DMS53 treated with DMSO at 0.1 percent for 48 hours (cell line): Measurements from ENCODE around the gene PARP16.

Experiments used
- DNase-seq: peaks from one replicate; lab custom pipeline; 2025; ENCODE audit not compliant: unreplicated experiment; lab: John Stamatoyannopoulos, UW

The PARP16 gene

GRCh38 chr15:65277015-65277414 is 9.7 kb downstream of the PARP16 start:
- DNase-seq = no peak

DNA sequence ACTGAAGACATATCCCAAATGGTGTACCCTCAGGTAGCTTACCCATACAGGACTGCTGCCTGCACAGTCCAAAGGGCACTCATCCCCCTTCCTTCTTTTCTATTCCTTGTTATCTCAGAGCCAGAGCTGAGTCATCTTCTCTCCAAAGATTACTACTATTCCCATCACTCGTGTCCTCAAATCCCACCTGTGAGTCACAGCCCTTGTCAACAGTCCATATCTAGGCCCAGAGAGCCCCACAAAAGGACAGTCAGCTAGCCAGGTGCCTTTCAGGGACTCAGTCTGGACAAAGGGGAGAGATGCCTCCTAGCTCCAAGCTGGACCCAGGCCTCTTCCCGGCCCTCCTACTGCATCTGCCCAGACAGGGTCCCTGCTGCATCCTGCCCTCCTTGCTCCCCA is 11.0 kb downstream of the PARP16 start:
- DNase-seq = peak; percentile 31

DNA sequence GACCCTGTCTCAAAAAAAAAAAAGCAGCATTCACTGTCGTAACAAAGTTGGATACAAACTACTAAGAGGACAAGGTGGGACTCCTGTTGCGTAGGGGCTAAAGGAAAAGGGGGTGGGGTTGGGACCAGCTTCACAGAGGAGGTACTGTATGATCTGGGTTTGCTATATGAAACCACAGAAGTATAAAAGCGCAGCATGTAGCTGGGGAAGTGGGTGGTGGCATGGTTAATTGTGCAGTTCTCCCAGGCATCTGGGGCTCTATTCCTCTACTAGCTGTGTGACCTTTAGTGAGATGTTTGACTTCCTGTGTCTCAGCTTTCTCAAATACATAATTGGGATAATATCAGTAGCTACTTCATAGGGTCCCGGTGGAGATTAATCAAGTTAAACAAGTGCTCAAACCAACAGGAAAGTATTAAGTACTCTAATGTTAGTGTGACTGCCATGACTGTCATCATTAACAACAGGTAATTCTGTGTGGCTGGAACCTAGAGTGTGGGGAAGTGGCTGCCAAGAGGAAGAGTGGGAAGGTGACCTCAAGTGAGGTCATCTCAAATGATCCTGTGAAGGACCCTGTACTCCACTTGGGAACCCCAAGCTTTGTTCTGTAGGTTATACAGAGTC is 11.5 kb downstream of the PARP16 start:
- no peak for DNase-seq

DNA sequence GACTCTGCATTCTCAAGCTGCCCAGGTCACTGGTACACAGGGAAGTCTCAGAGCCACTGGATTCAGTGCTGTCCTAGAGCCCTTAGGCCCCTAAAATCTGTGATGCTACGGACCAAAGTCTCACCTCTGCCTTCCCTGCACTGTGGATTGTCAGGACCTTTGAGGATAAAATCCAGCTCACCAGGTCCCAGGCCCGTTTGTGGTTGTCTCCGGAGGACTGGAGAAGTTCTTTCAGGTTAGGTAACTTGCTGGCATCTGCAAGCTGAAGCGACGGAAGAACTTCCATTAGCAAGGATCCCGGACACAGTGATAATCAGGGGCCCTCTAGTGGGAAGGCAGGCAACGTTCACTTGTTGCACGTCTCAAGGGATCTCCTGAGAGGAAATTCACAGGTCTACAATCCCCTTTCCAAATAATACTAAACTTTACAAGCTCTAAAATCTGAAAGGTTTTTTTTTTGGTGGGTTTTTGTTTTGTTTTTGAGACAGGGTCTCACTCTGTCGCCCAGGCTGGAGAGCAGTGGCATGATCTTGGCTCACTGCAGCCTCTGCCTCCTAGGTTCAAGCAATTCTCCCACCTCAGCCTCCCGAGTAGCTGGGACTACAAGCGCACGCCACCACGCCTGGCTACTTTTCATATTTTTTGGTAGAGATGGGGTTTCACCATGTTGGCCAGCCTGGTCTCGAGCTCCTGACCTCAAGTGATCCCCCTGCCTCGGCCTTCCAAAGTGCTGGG is 15.7 kb downstream of the PARP16 start:
- DNase-seq = peak; percentile 26

DNA sequence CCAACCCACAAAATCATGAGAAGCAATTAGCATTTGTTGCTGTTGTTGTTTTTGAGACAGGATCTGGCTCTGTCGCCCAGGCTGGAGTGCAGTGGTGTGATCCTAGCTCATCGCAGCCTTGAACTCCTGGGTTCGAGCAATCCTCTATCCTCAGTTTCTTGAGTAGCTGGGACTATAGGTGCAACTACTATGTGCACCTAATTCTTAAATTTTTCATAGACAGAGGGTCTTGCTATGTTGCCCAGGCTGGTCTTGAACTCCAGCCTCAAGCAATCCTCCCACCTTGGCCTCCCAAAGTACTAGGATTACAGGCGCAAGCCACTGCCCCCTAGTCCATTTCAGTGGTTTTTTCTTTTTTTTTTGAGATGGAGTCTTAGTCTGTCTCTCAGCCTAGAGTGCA is 18.3 kb downstream of the PARP16 start:
- no peak for DNase-seq

DNA sequence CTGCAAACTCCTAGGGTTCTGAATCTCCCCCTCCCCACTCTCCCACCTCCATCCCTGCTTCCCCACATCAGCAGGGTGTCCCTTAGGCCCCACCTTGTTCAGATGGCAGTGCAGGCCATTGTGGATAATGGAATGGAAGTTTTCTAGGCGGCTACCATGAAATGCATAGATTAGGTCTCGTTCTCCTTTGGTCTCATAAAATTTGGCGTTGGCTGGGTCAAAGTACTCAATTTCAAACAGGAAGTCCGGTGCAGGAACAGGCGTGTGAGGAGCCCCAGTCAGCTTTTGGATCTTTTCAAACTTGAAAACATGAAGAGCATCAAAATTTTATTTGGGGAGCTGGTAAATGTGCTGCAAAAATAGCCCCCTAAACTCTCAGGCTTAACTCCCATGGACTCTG is 20.2 kb downstream of the PARP16 start:
- DNase-seq = no peak

GRCh38 chr15:65264863-65265430 is 21.7 kb downstream of the PARP16 start:
- DNase-seq = no peak

- DNase-seq = no peak
Measured at GRCh38 chr15:65263313-65263712, 23.4 kb downstream of the PARP16 start.

GRCh38 chr15:65260968-65261367 is 25.7 kb downstream of the PARP16 start:
- DNase-seq = no peak

GRCh38 chr15:65259367-65259797 is 27.3 kb downstream of the PARP16 start:
- no peak for DNase-seq

- no peak for DNase-seq
Measured at GRCh38 chr15:65258375-65259262, 28.1 kb downstream of the PARP16 start.

- no peak for DNase-seq
Measured at GRCh38 chr15:65255486-65256140, 31.1 kb downstream of the PARP16 start.

DNA sequence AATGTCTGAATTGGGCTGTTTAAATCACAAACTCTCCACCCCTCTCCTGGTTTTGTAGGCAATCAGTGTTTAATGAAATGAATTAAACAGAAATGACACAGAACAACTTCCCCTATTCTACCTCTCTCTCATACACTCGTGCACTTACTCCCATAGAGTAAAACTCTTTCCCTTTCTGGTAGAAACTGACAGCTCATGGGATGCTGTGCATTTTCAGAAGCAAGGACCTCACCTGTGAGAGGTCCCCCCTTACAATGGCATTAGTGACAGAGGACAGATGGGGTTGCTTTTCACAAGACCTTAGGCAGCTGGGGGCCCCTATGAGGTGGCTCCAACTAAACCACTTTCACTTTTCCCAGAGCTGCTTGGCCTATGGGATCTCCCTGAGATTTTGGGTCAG is 31.9 kb downstream of the PARP16 start:
- DNase-seq = no peak

- DNase-seq = no peak
Measured at GRCh38 chr15:65254356-65254755, 32.3 kb downstream of the PARP16 start.

DNA sequence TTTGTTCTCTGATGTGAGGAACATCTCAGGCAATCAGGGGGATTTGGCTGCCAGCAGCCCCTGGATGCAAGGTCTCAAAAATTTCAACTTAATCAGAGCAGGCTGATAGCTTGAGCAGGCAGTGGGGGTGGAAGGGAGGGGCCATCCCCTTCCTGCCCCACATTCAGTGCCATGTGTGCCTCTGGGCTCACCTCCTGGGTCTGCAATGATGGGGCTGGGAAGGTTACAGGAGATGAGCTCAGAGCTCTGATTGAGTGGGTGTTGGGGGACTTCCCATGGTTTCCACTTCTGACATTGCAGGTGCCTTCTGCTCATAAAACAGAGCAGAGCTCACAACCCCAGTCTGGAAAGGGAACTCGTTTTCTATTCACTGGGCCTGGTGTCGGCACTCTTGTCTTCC is 37.0 kb downstream of the PARP16 start:
- DNase-seq = no peak

DNA sequence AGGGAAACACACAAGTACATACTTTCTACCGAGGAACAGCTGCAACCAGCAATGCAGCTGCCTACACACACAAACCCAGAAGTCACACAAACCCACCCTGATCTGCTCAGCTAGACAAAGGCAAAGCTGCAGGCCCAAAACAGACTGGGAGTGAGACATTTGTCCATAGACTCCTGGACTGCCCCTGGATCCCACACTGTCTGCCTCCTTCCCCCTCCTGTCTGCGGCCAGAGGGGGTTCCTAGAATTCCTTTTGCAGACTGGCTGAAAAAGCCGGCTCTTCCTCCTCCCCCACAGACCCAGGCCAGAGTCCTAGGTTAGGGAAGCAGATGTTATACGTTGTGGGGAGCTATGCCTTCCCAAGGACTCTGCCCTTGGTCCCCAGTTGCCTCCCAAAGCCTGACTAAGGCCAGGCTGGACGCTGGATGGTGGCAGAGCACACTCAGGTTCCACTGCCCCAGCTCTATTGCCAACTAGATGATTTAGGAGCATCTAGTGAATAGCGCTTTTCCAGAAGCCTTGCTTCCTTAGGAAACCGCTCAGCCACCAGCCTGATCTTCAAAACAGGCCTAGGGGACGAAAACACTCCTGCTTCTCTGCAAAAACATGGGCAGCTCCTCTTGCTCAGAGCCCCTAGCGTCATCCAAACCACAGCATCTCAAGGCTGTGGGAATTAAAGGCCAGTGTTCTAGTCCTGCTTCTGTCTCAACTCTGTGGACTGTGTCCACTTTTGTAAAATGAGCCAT is 38.0 kb downstream of the PARP16 start:
- DNase-seq = no peak

DNA sequence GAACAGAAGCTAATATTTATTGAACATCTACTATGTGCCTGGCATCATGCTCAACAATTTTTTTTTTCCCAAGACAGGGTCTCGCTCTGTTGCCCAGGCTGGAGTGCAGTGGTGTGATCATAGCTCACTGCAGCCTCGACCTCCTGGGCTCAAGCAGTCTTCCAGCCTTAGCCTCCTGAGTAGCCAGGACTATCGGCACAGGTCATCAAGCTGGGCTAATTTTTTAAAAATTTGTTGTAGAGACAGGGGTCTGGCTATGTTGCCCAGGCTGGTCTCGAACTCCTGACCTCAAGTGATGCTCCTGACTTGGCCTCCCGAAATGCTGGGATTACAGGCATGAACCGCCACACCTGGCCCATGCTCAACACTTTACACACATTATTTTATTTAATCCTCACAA is 39.7 kb downstream of the PARP16 start:
- DNase-seq = no peak

- DNase-seq = no peak
Measured at GRCh38 chr15:65246026-65246714, 40.5 kb downstream of the PARP16 start.

GRCh38 chr15:65245096-65245856 is 41.4 kb downstream of the PARP16 start:
- no peak for DNase-seq
